Measurements from ENCODE around the gene RNF149.

Gene RNF149

GRCh38 chr2:101302016-101302415 is 6.5 kb downstream of the RNF149 start:
- ATAC-seq (replicated peaks; ENCODE audit: extremely low read depth, poor library complexity, severe bottlenecking) (no peak), DNase-seq (ENCODE audit: low spot score in 2 of 2) (no peak)
- peaks cover 91% of the 10 kb centered on the region for H3K4me1 Mint-ChIP-seq
- H3K4me3 Mint-ChIP-seq, result peak overlapping the region; percentile 52
- H3K9me3 Mint-ChIP-seq, result no peaks in the 10 kb centered on the region
- H3K27me3 Mint-ChIP-seq, result no peaks in the 10 kb centered on the region
- H3K27ac Mint-ChIP-seq (ENCODE audit: low read depth), result peak overlapping the region; percentile 86
- H3K36me3 Mint-ChIP-seq (ENCODE audit: insufficient read depth), result peaks cover 40% of the 10 kb centered on the region

GRCh38 chr2:101300836-101301235 is 7.7 kb downstream of the RNF149 start:
- peaks cover 94% of the 10 kb centered on the region for H3K4me1 Mint-ChIP-seq
- H3K9me3 Mint-ChIP-seq, result no peaks in the 10 kb centered on the region
- peak overlapping the region; percentile 86 for H3K27ac Mint-ChIP-seq (ENCODE audit: low read depth)
- H3K27me3 Mint-ChIP-seq, result no peaks in the 10 kb centered on the region
- ATAC-seq (replicated peaks; ENCODE audit: extremely low read depth, poor library complexity, severe bottlenecking) (no peak), DNase-seq (ENCODE audit: low spot score in 2 of 2) (no peak)
- peak overlapping the region; percentile 52 for H3K4me3 Mint-ChIP-seq
- H3K36me3 Mint-ChIP-seq (ENCODE audit: insufficient read depth), result peaks cover 37% of the 10 kb centered on the region

- H3K4me1 Mint-ChIP-seq, result peaks cover 92% of the 10 kb centered on the region
- peak; percentile 22 for ATAC-seq (replicated peaks; ENCODE audit: extremely low read depth, poor library complexity, severe bottlenecking)
- H3K27me3 Mint-ChIP-seq, result no peaks in the 10 kb centered on the region
- peak overlapping the region; percentile 86 for H3K27ac Mint-ChIP-seq (ENCODE audit: low read depth)
- DNase-seq (ENCODE audit: low spot score in 2 of 2), result no peak
- H3K36me3 Mint-ChIP-seq (ENCODE audit: insufficient read depth), result peaks cover 31% of the 10 kb centered on the region
- H3K9me3 Mint-ChIP-seq, result no peaks in the 10 kb centered on the region
- H3K4me3 Mint-ChIP-seq, result peak overlapping the region; percentile 58
These were observed 8.3 kb downstream of the RNF149 start for GRCh38 chr2:101300164-101300563.

GRCh38 chr2:101299604-101300003 is 8.9 kb downstream of the RNF149 start:
- H3K9me3 Mint-ChIP-seq, result no peaks in the 10 kb centered on the region
- H3K27ac Mint-ChIP-seq (ENCODE audit: low read depth), result peak overlapping the region; percentile 86
- H3K4me3 Mint-ChIP-seq, result peak overlapping the region; percentile 58
- H3K4me1 Mint-ChIP-seq, result peaks cover 89% of the 10 kb centered on the region
- ATAC-seq (replicated peaks; ENCODE audit: extremely low read depth, poor library complexity, severe bottlenecking), result no peak
- no peaks in the 10 kb centered on the region for H3K27me3 Mint-ChIP-seq
- DNase-seq (ENCODE audit: low spot score in 2 of 2), result no peak
- H3K36me3 Mint-ChIP-seq (ENCODE audit: insufficient read depth), result peaks cover 35% of the 10 kb centered on the region

- peak overlapping the region; percentile 59 for H3K4me3 Mint-ChIP-seq
These were observed 11.1 kb downstream of the RNF149 start for GRCh38 chr2:101297383-101297782.

GRCh38 chr2:101296371-101296770 is 12.1 kb downstream of the RNF149 start:
- Mint-ChIP-seq H3K9me3 (no peaks in the 10 kb centered on the region), H3K4me3 (peak overlapping the region; percentile 1), H3K27ac (ENCODE audit: low read depth) (peak overlapping the region; percentile 67), H3K4me1 (peaks cover 57% of the 10 kb centered on the region), H3K27me3 (no peaks in the 10 kb centered on the region), H3K36me3 (ENCODE audit: insufficient read depth) (peaks cover 39% of the 10 kb centered on the region)
- ATAC-seq (replicated peaks; ENCODE audit: extremely low read depth, poor library complexity, severe bottlenecking), result no peak
- DNase-seq (ENCODE audit: low spot score in 2 of 2), result no peak

More at GRCh38 chr2:101297383-101297782, 11.1 kb downstream of the RNF149 start:
- H3K27ac Mint-ChIP-seq (ENCODE audit: low read depth), result peak overlapping the region; percentile 67
- H3K4me1 Mint-ChIP-seq, result peaks cover 67% of the 10 kb centered on the region
- peaks cover 41% of the 10 kb centered on the region for H3K36me3 Mint-ChIP-seq (ENCODE audit: insufficient read depth)
- H3K9me3 Mint-ChIP-seq, result no peaks in the 10 kb centered on the region
- ATAC-seq (replicated peaks; ENCODE audit: extremely low read depth, poor library complexity, severe bottlenecking), result no peak
- H3K27me3 Mint-ChIP-seq, result no peaks in the 10 kb centered on the region
- DNase-seq (ENCODE audit: low spot score in 2 of 2), result no peak

- DNase-seq (ENCODE audit: low spot score in 2 of 2) (no peak), ATAC-seq (replicated peaks; ENCODE audit: extremely low read depth, poor library complexity, severe bottlenecking) (no peak)
- Mint-ChIP-seq H3K4me1 (peaks cover 53% of the 10 kb centered on the region), H3K4me3 (peak overlapping the region; percentile 1), H3K36me3 (ENCODE audit: insufficient read depth) (peaks cover 41% of the 10 kb centered on the region), H3K9me3 (no peaks in the 10 kb centered on the region), H3K27me3 (no peaks in the 10 kb centered on the region), H3K27ac (ENCODE audit: low read depth) (peak overlapping the region; percentile 67)
These were observed 12.6 kb downstream of the RNF149 start for GRCh38 chr2:101295895-101296294.

GRCh38 chr2:101294861-101295260 is 13.6 kb downstream of the RNF149 start:
- H3K9me3 Mint-ChIP-seq, result no peaks in the 10 kb centered on the region
- ATAC-seq (replicated peaks; ENCODE audit: extremely low read depth, poor library complexity, severe bottlenecking) (no peak), DNase-seq (ENCODE audit: low spot score in 2 of 2) (no peak)
- no peak overlapping the region for H3K27ac Mint-ChIP-seq (ENCODE audit: low read depth)
- H3K27me3 Mint-ChIP-seq, result no peaks in the 10 kb centered on the region
- peaks cover 49% of the 10 kb centered on the region for H3K4me1 Mint-ChIP-seq
- H3K36me3 Mint-ChIP-seq (ENCODE audit: insufficient read depth), result peaks cover 45% of the 10 kb centered on the region
- no peak overlapping the region for H3K4me3 Mint-ChIP-seq

GRCh38 chr2:101293544-101293943 is 15.0 kb downstream of the RNF149 start:
- H3K4me3 Mint-ChIP-seq, result no peak overlapping the region

GRCh38 chr2:101291973-101292372 is 16.5 kb downstream of the RNF149 start:
- H3K27ac Mint-ChIP-seq (ENCODE audit: low read depth), result no peak overlapping the region
- H3K36me3 Mint-ChIP-seq (ENCODE audit: insufficient read depth), result peaks cover 54% of the 10 kb centered on the region
- no peaks in the 10 kb centered on the region for H3K27me3 Mint-ChIP-seq
- ATAC-seq (replicated peaks; ENCODE audit: extremely low read depth, poor library complexity, severe bottlenecking), result no peak
- no peak for DNase-seq (ENCODE audit: low spot score in 2 of 2)
- no peaks in the 10 kb centered on the region for H3K9me3 Mint-ChIP-seq
- H3K4me3 Mint-ChIP-seq, result no peak overlapping the region
- H3K4me1 Mint-ChIP-seq, result peaks cover 21% of the 10 kb centered on the region

More at GRCh38 chr2:101293544-101293943, 15.0 kb downstream of the RNF149 start:
- ATAC-seq (replicated peaks; ENCODE audit: extremely low read depth, poor library complexity, severe bottlenecking) (no peak), DNase-seq (ENCODE audit: low spot score in 2 of 2) (no peak)
- Mint-ChIP-seq H3K27ac (ENCODE audit: low read depth) (no peak overlapping the region), H3K9me3 (no peaks in the 10 kb centered on the region), H3K27me3 (no peaks in the 10 kb centered on the region), H3K36me3 (ENCODE audit: insufficient read depth) (peaks cover 48% of the 10 kb centered on the region), H3K4me1 (peaks cover 36% of the 10 kb centered on the region)

- Mint-ChIP-seq H3K4me1 (peaks cover 8% of the 10 kb centered on the region), H3K36me3 (ENCODE audit: insufficient read depth) (peaks cover 60% of the 10 kb centered on the region), H3K27ac (ENCODE audit: low read depth) (no peak overlapping the region), H3K27me3 (no peaks in the 10 kb centered on the region), H3K9me3 (no peaks in the 10 kb centered on the region), H3K4me3 (no peak overlapping the region)
- no peak for ATAC-seq (replicated peaks; ENCODE audit: extremely low read depth, poor library complexity, severe bottlenecking)
- no peak for DNase-seq (ENCODE audit: low spot score in 2 of 2)
These were observed 17.8 kb downstream of the RNF149 start for GRCh38 chr2:101290711-101291110.

GRCh38 chr2:101287303-101287702 is 21.2 kb downstream of the RNF149 start:
- Mint-ChIP-seq H3K27ac (ENCODE audit: low read depth) (no peak overlapping the region), H3K4me1 (peaks cover 18% of the 10 kb centered on the region), H3K27me3 (no peaks in the 10 kb centered on the region), H3K36me3 (ENCODE audit: insufficient read depth) (peaks cover 73% of the 10 kb centered on the region), H3K9me3 (no peaks in the 10 kb centered on the region), H3K4me3 (no peak overlapping the region)
- DNase-seq (ENCODE audit: low spot score in 2 of 2) (no peak), ATAC-seq (replicated peaks; ENCODE audit: extremely low read depth, poor library complexity, severe bottlenecking) (no peak)

GRCh38 chr2:101286684-101287083 is 21.8 kb downstream of the RNF149 start:
- H3K27ac Mint-ChIP-seq (ENCODE audit: low read depth), result no peak overlapping the region
- peaks cover 75% of the 10 kb centered on the region for H3K36me3 Mint-ChIP-seq (ENCODE audit: insufficient read depth)
- H3K27me3 Mint-ChIP-seq, result no peaks in the 10 kb centered on the region
- H3K9me3 Mint-ChIP-seq, result no peaks in the 10 kb centered on the region
- H3K4me3 Mint-ChIP-seq, result no peak overlapping the region
- peaks cover 25% of the 10 kb centered on the region for H3K4me1 Mint-ChIP-seq
- ATAC-seq (replicated peaks; ENCODE audit: extremely low read depth, poor library complexity, severe bottlenecking) (no peak), DNase-seq (ENCODE audit: low spot score in 2 of 2) (no peak)

- ATAC-seq (replicated peaks; ENCODE audit: extremely low read depth, poor library complexity, severe bottlenecking), result no peak
- peaks cover 86% of the 10 kb centered on the region for H3K36me3 Mint-ChIP-seq (ENCODE audit: insufficient read depth)
- peaks cover 32% of the 10 kb centered on the region for H3K4me1 Mint-ChIP-seq
These were observed 25.5 kb downstream of the RNF149 start for GRCh38 chr2:101282980-101283379.

More at GRCh38 chr2:101282980-101283379, 25.5 kb downstream of the RNF149 start:
- Mint-ChIP-seq H3K9me3 (no peaks in the 10 kb centered on the region), H3K4me3 (no peak overlapping the region), H3K27ac (ENCODE audit: low read depth) (peak overlapping the region; percentile 78), H3K27me3 (no peaks in the 10 kb centered on the region)
- no peak for DNase-seq (ENCODE audit: low spot score in 2 of 2)

Measured in central memory CD8-positive, alpha-beta T cell (primary cell).